ENCODE measurements around the gene FCRL3. TPM values are rescaled to one million over a fixed set of nuclear protein-coding genes. Genes with fewer than 3 reads are reported as not detected.
"Not testable (repeated sequence)": the region's sequence is repeated elsewhere in the genome, so short reads cannot be mapped to it uniquely, and the experiment has no call there.

The FCRL3 gene, protein sequence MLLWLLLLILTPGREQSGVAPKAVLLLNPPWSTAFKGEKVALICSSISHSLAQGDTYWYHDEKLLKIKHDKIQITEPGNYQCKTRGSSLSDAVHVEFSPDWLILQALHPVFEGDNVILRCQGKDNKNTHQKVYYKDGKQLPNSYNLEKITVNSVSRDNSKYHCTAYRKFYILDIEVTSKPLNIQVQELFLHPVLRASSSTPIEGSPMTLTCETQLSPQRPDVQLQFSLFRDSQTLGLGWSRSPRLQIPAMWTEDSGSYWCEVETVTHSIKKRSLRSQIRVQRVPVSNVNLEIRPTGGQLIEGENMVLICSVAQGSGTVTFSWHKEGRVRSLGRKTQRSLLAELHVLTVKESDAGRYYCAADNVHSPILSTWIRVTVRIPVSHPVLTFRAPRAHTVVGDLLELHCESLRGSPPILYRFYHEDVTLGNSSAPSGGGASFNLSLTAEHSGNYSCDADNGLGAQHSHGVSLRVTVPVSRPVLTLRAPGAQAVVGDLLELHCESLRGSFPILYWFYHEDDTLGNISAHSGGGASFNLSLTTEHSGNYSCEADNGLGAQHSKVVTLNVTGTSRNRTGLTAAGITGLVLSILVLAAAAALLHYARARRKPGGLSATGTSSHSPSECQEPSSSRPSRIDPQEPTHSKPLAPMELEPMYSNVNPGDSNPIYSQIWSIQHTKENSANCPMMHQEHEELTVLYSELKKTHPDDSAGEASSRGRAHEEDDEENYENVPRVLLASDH
- total RNA-seq (under 1 TPM in 2 of 6 donors, not detected in 4; 0.09 TPM), polyA plus RNA-seq (under 1 TPM in 1 of 2 donors, not detected in 1; 0.02 TPM)

DNA sequence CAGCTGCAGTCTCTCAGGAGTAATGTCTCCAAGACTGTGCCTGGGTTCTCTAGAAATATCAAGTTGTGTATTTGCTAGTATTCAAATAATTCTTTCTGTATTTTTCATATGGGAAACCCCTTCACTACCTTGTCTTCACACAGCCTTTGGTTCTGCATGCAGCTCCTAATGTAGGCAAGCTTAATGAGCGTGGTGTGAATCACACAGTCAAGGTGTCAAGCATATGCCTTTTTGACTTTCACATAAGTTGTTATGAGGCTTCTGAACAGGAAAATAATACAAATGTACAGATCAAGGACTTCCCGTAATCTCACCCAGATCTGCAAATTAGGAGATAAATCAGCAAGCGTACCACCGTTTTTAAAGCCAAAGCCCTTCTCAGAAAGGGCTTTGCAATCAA, at the start of gene FCRL3:
FCRL3 (minus strand) TSS at position 38 of the 400 bp plus-strand sequence. CDS start 280 bp downstream, outside the sequence.
- no peaks in the 10 kb centered on the region for H3K9me3 ChIP-seq
- H3K4me3 ChIP-seq, result no peak within 1 kb of the TSS
- DNase-seq (no peak), ATAC-seq (no peak), FAIRE-seq (no peak)
- intact Hi-C loops (cut with DNase I), result no loop called here
- 73 to 76% methylated on average over 4 of the region's 4 CpGs for WGBS, 2 donors
- no peaks in the 10 kb centered on the region for H3K27me3 ChIP-seq
- H3K27ac ChIP-seq, result no peak within 1 kb of the TSS
- no peaks in the 10 kb centered on the region for H3K4me1 ChIP-seq
- TF ChIP-seq, protein P1, sequence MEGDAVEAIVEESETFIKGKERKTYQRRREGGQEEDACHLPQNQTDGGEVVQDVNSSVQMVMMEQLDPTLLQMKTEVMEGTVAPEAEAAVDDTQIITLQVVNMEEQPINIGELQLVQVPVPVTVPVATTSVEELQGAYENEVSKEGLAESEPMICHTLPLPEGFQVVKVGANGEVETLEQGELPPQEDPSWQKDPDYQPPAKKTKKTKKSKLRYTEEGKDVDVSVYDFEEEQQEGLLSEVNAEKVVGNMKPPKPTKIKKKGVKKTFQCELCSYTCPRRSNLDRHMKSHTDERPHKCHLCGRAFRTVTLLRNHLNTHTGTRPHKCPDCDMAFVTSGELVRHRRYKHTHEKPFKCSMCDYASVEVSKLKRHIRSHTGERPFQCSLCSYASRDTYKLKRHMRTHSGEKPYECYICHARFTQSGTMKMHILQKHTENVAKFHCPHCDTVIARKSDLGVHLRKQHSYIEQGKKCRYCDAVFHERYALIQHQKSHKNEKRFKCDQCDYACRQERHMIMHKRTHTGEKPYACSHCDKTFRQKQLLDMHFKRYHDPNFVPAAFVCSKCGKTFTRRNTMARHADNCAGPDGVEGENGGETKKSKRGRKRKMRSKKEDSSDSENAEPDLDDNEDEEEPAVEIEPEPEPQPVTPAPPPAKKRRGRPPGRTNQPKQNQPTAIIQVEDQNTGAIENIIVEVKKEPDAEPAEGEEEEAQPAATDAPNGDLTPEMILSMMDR (IDR thresholded peaks at IDR 0.05), result no peak
- H3K36me3 ChIP-seq, result no peaks in the 10 kb centered on the region

DNA sequence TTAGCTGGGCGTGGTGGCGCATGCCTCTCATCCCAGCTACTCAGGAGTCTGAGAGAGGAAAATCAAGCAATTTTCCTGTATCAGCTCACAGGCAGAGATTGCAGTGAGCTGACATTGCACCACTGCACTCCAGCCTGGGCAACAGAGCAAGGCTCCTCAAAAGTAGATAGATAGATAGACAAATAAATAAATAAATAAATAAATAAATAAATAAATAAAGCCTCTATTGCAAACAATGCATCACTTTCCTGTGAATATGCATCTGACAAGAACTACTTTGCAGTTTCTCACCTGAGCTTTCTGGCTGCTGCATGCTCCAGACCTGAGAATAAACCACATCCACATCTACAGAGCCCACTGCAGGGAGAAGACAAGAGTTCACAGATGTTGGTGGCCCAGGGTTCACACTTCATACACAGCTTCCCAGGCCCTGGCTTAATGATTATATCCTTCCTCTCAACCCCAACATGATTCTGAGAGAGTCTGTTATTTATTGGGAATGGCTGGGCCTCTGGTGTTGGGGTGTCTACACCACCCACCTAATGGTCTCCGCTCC, 47.8 kb upstream of the FCRL3 start:
- Histone ChIP-seq H3K27me3 (peaks cover 0 to 2% (median 0%) of the 10 kb centered on the region in 4 donors), H3K4me3 (no peak overlapping the region), H3K9me3 (no peaks in the 10 kb centered on the region), H3K36me3 (no peaks in the 10 kb centered on the region), H3K27ac (no peak overlapping the region), H3K4me1 (no peaks in the 10 kb centered on the region)
- no peak for FAIRE-seq
- TF ChIP-seq, protein P1 (IDR thresholded peaks at IDR 0.05), result no peak
- intact Hi-C loops (cut with DNase I), result no loop called here
- DNase-seq, result no peak
- ATAC-seq, result no peak
- 80 to 98% methylated on average over 3 of the region's 3 CpGs for WGBS, 2 donors

DNA sequence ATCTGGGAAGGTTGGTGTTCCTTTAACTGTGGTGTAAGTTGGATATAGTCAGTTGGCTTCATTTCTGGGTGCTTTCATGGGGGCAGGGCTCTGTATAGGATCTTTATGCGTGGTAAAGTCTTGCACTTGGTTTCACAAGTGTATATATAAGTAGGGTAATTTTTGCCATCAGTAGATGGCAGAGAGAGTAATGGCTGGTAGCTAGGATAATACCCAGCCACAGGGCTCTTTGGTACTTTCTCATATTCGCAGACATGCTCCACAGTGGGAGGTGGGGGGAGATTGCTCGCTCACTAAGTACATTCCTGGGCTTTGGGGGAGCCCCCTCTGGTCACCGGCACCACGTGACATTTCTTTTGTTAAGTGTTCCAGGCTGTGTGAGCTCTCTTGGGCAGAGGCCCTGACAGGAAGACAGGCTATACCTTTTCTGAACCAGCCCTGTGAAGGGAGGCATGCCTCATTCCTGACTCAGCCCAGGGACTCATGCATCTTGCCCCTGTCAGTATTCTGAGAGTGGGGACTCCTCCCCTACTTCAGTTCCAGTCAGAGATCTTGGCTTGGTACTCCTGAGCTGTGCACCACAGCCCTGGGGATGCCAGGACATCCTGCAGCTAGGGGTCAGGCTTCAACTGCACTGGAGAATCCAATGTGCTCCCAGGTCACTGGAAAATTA, 38.8 kb upstream of the FCRL3 start:
- 38 to 43% methylated on average over 5 of the region's 5 CpGs for WGBS, 2 donors
- TF ChIP-seq, protein P1 (IDR thresholded peaks at IDR 0.05), result no peak
- FAIRE-seq (no peak), DNase-seq (no peak), ATAC-seq (no peak)
- Histone ChIP-seq H3K36me3 (no peaks in the 10 kb centered on the region), H3K9me3 (no peaks in the 10 kb centered on the region), H3K27me3 (peaks cover 0 to 2% (median 0%) of the 10 kb centered on the region in 4 donors), H3K27ac (no peak overlapping the region), H3K4me1 (no peaks in the 10 kb centered on the region), H3K4me3 (no peak overlapping the region)
- intact Hi-C loops (cut with DNase I), result no loop called here

DNA sequence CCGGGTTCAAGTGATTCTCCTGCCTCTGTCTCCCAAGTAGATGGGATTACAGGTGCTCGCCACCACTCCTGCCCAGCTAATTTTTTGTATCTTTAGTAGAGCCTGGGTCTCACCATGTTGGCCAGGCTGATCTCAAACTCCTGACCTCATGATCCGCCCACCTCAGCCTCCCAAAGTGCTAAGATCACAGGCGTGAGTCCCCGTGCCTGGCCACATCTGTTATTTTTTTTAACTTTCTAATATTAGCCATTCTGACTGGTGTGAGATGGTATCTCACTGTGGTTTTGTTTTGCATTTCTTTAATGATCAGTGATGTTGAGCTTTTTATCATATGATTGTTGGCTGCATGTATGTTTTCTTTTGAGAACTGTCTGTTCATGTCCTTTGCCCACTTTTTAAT, 35.4 kb upstream of the FCRL3 start:
- WGBS, 2 donors, result 68 to 77% methylated on average over 5 of the region's 5 CpGs
- H3K27me3 ChIP-seq; H3K4me3 ChIP-seq; DNase-seq; H3K9me3 ChIP-seq; H3K4me1 ChIP-seq; H3K27ac ChIP-seq; H3K36me3 ChIP-seq; ATAC-seq; intact Hi-C loops (cut with DNase I); FAIRE-seq: not testable (repeated sequence)

DNA sequence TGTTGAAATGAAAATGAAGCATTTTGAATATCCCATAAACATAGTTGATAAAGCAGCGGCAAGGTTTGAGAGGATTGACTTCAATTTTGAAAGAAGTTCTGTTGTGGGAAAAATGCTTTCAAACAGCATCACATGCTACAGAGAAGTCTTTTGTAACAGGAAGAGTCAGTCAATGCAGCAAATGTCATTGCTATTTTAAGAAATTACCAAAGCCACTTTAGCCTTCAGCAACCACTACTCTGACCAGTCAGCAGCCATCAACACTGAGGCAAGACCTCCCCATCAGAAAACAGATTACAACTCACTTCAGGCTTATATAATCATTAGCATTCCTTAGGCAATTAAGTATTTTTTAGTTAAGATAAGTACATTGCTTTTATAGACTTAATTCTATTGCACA, 33.8 kb upstream of the FCRL3 start:
- 77 to 85% methylated on average over 1 of the region's 1 CpG for WGBS, 2 donors
- Histone ChIP-seq H3K27ac (no peak overlapping the region), H3K27me3 (no peaks in the 10 kb centered on the region), H3K4me3 (no peak overlapping the region), H3K9me3 (no peaks in the 10 kb centered on the region), H3K36me3 (no peaks in the 10 kb centered on the region), H3K4me1 (no peaks in the 10 kb centered on the region)
- no peak for DNase-seq
- intact Hi-C loops (cut with DNase I), result no loop called here
- no peak for FAIRE-seq
- ATAC-seq, result peak in 2 of 4 donors; percentile 46 to 58
- TF ChIP-seq, protein P1 (IDR thresholded peaks at IDR 0.05), result no peak
